DMS79 treated with DMSO at 0.1 percent for 48 hours (cell line): Measurements from ENCODE around the gene PDE6B.
A peak's percentile ranks its signal among the peaks of the same experiment; 100 is the strongest.
"Not testable (repeated sequence)": the region's sequence is repeated elsewhere in the genome, so short reads cannot be mapped to it uniquely, and the experiment has no call there.

ENCODE experiments used
- DNase-seq: peaks from one replicate; lab custom pipeline; 2025; lab: John Stamatoyannopoulos, UW

The PDE6B gene

DNA sequence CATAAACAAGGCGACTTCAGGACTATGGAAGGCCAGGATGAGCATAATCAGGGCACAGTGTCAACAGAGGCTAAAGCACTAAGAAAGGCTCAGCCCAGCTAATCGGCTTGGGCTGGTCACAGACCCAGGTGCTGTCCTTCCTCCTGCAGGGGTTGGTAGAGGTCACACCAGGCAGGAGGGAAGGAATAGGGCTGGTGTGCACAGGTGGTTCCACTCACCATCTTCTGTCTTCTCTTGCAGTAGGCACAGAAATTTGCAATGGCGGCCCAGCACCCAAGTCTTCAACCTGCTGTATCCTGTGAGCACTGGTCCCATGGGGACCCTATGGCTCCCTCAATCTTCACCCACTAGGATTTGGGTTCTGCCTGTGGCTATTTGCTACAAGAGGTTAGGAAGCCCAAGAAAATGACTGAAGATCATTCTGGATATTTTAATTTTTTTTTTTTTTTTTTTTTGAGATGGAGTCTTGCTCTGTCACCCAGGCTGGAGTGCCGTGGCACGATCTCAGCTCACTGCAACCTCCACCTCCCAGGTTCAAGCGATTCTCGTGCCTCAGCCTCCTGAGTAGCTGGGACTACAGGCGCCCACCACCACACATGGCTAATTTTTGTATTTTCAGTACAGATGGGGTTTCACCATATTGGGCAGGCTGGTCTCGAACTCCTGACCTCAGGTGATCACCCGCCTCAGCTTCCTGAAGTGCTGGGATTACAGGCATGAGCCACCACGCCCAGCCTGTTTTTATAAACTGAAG is 44.6 kb downstream of the PDE6B start:
- DNase-seq, result not testable (repeated sequence)

DNA sequence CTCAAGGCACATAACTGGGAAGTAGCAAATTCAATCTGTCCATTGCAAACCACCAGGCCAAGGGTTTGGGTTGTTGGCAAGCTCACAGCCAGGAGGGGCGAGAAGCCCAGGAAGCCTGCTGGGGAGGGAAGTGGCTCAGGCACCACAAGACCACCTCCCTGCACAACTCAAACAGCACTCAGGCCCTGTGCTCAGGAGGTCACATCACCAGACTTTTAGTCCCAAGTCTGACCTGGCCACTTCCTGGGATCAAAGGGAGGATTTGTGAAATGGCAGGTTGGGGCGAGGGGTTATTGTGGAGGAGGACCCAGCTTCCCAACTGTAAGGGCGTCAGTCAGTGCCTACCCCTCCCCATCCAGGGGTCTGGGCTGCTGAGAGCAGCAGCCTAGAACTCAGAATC is 46.4 kb downstream of the PDE6B start:
- DNase-seq, result no peak

DNA sequence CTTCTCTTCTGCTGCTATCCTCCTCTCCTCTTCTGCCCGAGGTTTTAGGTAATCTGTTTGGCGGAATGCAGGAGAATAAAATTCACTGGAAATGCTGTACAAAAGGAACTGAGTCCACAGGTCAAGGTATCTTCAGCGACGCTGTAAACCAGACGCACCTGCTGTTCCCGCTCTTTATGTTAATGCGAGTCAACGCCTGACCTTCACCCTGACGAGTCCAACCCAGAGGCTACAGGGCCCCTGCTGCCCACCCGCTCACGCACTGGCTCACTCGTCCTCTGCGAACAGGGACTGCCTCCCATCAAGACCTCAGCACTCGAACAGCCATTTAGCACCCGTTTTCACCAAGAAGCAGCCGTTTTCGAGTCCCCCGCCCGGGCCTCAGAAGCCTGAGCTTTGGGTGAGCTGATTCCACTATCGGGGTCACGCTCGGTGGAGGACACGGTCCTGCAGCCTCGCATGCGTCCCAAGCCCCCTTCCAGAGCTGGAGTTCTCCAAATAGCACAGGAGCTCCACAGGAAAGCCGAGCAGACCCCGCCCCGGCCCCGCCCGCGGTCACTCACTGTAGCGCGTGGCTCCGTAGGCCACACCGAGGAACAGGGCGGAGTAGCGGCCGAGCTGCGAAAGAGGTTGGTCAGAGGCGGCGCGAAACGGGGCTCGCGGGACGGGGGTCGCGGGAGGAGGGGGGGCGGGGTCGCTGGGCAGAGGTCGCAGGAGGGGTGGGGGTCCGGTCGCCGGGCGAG is 48.1 kb downstream of the PDE6B start:
- no peak for DNase-seq

- DNase-seq, result peak; percentile 58
Measured at GRCh38 chr4:674172-675035, 49.0 kb downstream of the PDE6B start, which contains the start of the genes ATP5ME and MYL5. Gene ATP5ME, minus strand, starts transcription at chr4:674276. Its CDS starts 29 bp downstream, at chr4:674247. Gene MYL5, plus strand, starts transcription at chr4:674542. Its CDS starts 3,485 bp downstream, at chr4:678027.

GRCh38 chr4:675036-675882 is 49.9 kb downstream of the PDE6B start:
- DNase-seq, result no peak

DNA sequence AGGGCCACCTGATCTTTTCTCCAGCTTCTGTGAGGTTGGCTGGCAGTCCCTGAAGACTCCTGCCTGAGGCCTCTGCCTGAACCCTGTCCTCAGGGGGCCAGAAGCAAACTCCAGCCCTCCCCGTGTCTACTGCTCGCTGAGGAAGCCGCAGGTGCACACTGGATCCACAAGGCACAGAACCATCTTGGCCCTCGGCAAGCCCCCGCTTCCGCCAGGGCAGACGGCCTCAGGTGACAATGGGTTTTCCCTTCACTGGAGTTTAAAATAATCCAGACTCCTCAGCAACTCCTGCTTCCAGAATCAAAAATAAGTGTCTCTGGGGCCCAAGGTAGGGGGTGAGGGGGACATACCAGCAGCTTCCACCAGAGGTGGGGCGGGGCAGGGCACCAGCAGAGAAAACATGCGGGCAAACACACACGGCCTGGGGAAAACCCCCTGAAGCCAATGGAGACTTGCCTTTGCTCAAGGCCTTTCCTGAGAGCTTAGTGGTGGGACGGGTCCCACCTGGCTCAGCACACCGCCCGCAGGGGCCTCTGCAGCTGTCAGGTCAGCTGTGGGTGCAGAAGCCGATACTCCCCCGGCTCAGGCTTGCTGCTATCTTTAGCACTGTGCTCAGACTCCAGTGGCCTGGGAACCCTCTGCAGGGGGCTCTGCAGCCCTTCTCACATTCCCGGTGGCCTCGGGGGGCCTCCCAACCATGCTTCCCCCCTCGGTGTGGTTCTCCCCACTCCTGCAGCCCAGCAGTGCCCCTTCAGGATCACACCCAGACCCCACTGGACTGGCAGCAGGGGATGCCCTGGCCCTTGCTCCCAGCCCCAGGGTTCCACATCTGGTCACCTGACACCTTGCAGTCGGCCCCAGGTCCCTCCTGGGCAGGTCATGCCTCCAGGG is 50.9 kb downstream of the PDE6B start:
- DNase-seq, result no peak

DNA sequence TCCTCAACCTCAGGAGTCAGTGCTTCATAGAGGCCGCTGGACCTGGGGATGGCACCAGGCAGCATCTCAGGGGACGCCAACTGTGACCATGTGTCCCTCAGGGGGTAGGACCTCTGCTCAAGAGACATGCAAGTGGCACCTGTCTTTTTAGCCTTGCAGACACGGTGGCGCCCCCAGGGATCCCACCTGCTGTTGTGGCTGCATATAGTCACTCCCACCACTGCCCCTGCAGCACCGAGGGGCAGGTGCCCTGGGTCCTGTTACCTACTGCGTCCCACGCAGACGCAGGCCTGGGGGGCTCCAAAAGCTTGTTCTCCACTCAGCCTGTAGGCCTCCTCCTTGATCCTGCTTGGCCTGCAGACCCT is 51.5 kb downstream of the PDE6B start:
- no peak for DNase-seq

GRCh38 chr4:677431-678293 is 52.3 kb downstream of the PDE6B start:
- no peak for DNase-seq

GRCh38 chr4:678331-679103 is 53.1 kb downstream of the PDE6B start:
- DNase-seq, result no peak

DNA sequence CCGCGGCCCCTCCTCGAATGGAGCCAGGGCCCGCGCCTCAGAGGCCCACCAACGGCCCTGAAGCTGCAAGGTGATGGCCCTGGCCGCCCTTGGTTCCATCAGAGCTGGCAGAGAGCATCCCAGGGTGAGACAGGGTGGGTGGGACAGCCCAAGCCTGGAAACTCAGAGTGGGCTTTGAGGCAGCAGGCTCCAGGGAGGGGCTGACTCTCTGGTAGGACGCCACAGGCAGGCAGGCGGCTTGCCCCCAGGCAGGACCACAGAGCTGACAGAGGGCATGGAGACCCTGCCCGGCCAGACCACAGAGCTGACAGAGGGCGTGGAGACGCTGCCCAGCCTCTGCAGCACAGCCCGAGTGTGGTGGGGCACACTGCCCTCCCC is 53.7 kb downstream of the PDE6B start:
- DNase-seq, result no peak

GRCh38 chr4:679629-680028 is 54.3 kb downstream of the PDE6B start:
- DNase-seq, result no peak

DNA sequence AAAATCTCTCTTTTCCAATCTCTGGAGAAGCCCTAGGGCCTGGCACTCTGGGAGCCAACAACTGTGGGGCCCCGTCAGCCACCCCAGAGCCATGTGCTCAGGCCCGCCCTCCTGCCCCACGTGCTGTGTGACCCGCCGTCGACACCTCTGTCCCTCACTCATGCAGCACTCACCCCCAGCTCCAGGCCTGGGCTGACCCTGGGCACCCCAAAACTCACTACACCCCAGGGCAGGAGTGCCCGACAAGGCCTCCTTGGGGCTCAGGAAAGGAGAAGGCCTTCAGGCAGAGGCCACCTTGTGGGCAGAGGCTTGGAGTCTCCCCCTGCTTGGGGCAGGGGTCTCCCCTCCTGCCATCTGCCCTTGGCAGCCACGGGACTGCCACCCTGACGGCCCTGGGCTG is 54.7 kb downstream of the PDE6B start:
- DNase-seq, result no peak

DNA sequence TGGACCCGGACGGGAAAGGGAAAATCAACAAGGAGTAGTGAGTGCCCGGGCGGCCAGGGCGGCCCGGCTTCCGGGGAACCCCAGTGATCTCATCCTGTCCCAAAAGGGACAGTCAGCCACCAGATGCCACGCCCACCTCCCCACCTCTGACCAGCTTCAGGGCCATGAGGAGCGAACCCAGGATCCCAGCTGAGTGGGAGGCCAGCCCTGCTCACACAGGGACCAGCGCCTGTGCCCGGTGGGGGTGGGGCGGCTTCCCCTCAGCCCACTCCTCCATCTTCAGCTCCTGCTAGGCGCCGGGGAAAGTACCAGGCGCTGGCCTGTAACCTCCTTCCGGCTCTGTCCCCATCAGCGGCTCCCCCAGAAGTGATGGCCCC is 55.2 kb downstream of the PDE6B start:
- no peak for DNase-seq

- no peak for DNase-seq
Measured at GRCh38 chr4:680928-681645, 55.7 kb downstream of the PDE6B start.

- peak; percentile 1 for DNase-seq
Measured at GRCh38 chr4:681736-682451, 56.5 kb downstream of the PDE6B start.

GRCh38 chr4:682490-683172 is 57.3 kb downstream of the PDE6B start:
- no peak for DNase-seq
